K562 (cell line): Measurements from ENCODE around the gene INO80D. TPM values are rescaled to one million over a fixed set of nuclear protein-coding genes. Genes with fewer than 3 reads are reported as not detected.

ENCODE experiments used
- HDAC1 ChIP-seq, 2 experiments: fragments of 450-650 bp; IDR thresholded peaks; 2 replicates each; pipeline ENCODE4 v1.6.1; 2016 to 2017; ENCODE audit warnings: inconsistent platforms in 1 of 2, mild to moderate bottlenecking in 1 of 2, moderate library complexity in 1 of 2
- KDM1A ChIP-seq, 2 experiments: fragments of 450-650 bp; IDR thresholded peaks; 2 replicates each; pipeline ENCODE4 v1.6.1; 2016; ENCODE audit warnings: mild to moderate bottlenecking in 2 of 2
- LCOR ChIP-seq: sonication (generic); formaldehyde crosslinking; IDR thresholded peaks from 2 replicates; pipeline ENCODE4 v1.8.0; 2022; ENCODE audit warnings: mild to moderate bottlenecking, missing genetic modification reagents
- RBM22 ChIP-seq: fragments of 200-400 bp; formaldehyde crosslinking; IDR thresholded peaks from 2 replicates; pipeline ENCODE4 v1.6.1; 2018; ENCODE audit warnings: low read length, low read depth; ENCODE audit not compliant: poor library complexity, severe bottlenecking
- THAP7 ChIP-seq: fragments of 250-450 bp; sonication (Bioruptor Pico); IDR thresholded peaks from 2 replicates; pipeline ENCODE4 v1.5.0; 2021
- ZBTB11 ChIP-seq, 3 experiments: fragments of 200-800 bp in 1 of 3; fragments of 250-450 bp in 1 of 3; fragments of 450-650 bp in 1 of 3; sonication (Bioruptor Pico) in 1 of 3; sonication (Bioruptor generic) in 1 of 3; formaldehyde crosslinking in 1 of 3; IDR thresholded peaks; 2 replicates each; pipeline versions ENCODE4 v1.6.1 to v1.8.0; 2016 to 2022; ENCODE audit warnings: mild to moderate bottlenecking in 2 of 3, missing genetic modification characterization in 2 of 3, missing compliant biosample characterization in 1 of 3, moderate library complexity in 1 of 3
- ZNF274 ChIP-seq: IDR thresholded peaks from 2 replicates; pipeline ENCODE4 v1.6.1; 2011; ENCODE audit warnings: low read depth, mild to moderate bottlenecking, low read length, moderate library complexity, borderline replicate concordance
- ZNF384 ChIP-seq: IDR thresholded peaks from 2 replicates; pipeline ENCODE4 v1.6.1; 2012; ENCODE audit warnings: low read depth, low read length, improper control_type of control experiment
- ZNF609 ChIP-seq: sonication (generic); formaldehyde crosslinking; IDR thresholded peaks from 2 replicates; pipeline ENCODE4 v1.8.1; 2023; ENCODE audit warnings: missing genetic modification reagents, mild to moderate bottlenecking, borderline replicate concordance
- polyA plus RNA-seq, 8 experiments: library from polyadenylated mRNA; depleted of rRNA in 4 of 8; stranded (reverse) in 5 of 8; unstranded in 3 of 8; fragments of >200 nt; fragmentation: Nextera tagmentation in 2 of 8; fragmentation: Illumina TruSeq in 1 of 8; extraction: Ambion mirVana in 2 of 8; extraction: Trizol in 1 of 8; gene quantifications; 2 replicates each; pipeline versions ENCODE4 v1.2.1 to v1.2.3, GENCODE V29; 2011 to 2014; ENCODE audit warnings: inconsistent platforms in 1 of 8, missing spikeins in 1 of 8
- total RNA-seq, 7 experiments: library from RNA; depleted of rRNA in 6 of 7; stranded (reverse); fragments of >200 nt in 6 of 7; fragmentation: Illumina TruSeq in 2 of 7; extraction: Trizol in 2 of 7; gene quantifications; 2 replicates each; pipeline versions ENCODE4 v1.2.1 to v1.2.3, GENCODE V29; 2011 to 2021; ENCODE audit warnings: low replicate concordance in 1 of 7

The INO80D gene
- total and polyA plus RNA-seq, 9 of the 15 experiments (the other 6 are each of a cell fraction or from before 2014, with no cell fraction given): 0.64 to 8.1 (median 2.9) TPM

GRCh38 chr2:205998583-205998982 is 87.4 kb downstream of the INO80D start (continued):
- TF ChIP-seq ZBTB11 (CRISPR knock-in tag; IDR thresholded peaks at IDR 0.05) (no peak), ZNF274 (no peak), ZNF609 (CRISPR knock-in tag) (no peak), HDAC1 (IDR thresholded peaks at IDR 0.05) (no peak), LCOR (CRISPR knock-in tag) (no peak), THAP7 (CRISPR knock-in tag) (no peak), KDM1A (IDR thresholded peaks at IDR 0.05) (no peak), ZNF384 (no peak), RBM22 (no peak)
